HCT116 (cell line): Measurements from ENCODE around the gene ANKRD63. TPM values are rescaled to one million over a fixed set of nuclear protein-coding genes. Genes with fewer than 3 reads are reported as not detected.

ENCODE experiments used
- ATAC-seq: fragments of 200-7000 bp; cut with Tn5 transposase; 2 replicates; pipeline ENCODE4 v1.9.1; 2020; ENCODE audit warnings: mild to moderate bottlenecking, moderate library complexity
- BruUV-seq: library from RNA; stranded (reverse); fragments of 400-500 nt; replicated peaks from 2 replicates; lab custom pipeline; 2021; lab: Mats Ljungman, UMichigan
- CTCF ChIA-PET: fragments of 300-600 bp; sonication (Branson Sonifier 250); formaldehyde crosslinking; loops from one replicate; lab custom pipeline; 2021; ENCODE audit warnings: antibody characterized with exemption; lab: Charles Lee
- POLR2A ChIA-PET: fragments of 300-600, 350-600 bp; sonication (Branson Sonifier 250); formaldehyde crosslinking; loops from one replicate; lab custom pipeline; 2021; ENCODE audit warnings: antibody characterized with exemption; lab: Charles Lee
- RAD21 ChIA-PET, 2 experiments: fragments of 300-600 bp; sonication (Branson Sonifier 250); formaldehyde crosslinking; loops; one replicate each; lab custom pipeline; 2023; ENCODE audit warnings: low total read pairs in 2 of 2; ENCODE audit not compliant: uncharacterized antibody in 2 of 2, unreplicated experiment in 2 of 2, low non-redundant PET in 1 of 2; lab: Charles Lee
- DNase-seq: peaks from one replicate; pipeline ENCODE4 v3.0.0-alpha.2; 2010; ENCODE audit warnings: low read depth, low spot score
- H2AFZ ChIP-seq: fragments of 200-600 bp; shearing (Covaris generic), sonication (generic); 2 replicates; pipeline ENCODE4 v1.6.1; 2017; ENCODE audit warnings: low read depth, mixed run types, mixed read lengths, antibody characterized with exemption, low read length; ENCODE audit not compliant: poor library complexity, severe bottlenecking
- H3K27ac ChIP-seq: 2 replicates; pipeline ENCODE4 v1.5.1; 2012; ENCODE audit warnings: low read depth, low read length
- H3K27me3 ChIP-seq: fragments of 200-600 bp; sonication (generic); 2 replicates; pipeline ENCODE4 v1.6.1; 2016; ENCODE audit warnings: mixed run types, low read length, mixed read lengths; ENCODE audit not compliant: insufficient read depth
- H3K36me3 ChIP-seq, 2 experiments: fragments of 200-500 bp in 1 of 2; fragments of 200-600 bp in 1 of 2; sonication (Bioruptor generic) in 1 of 2; sonication (generic) in 1 of 2; 2 replicates each; pipeline versions ENCODE4 v1.5.1 to v1.6.1; 2014 to 2016; ENCODE audit warnings: low read length in 2 of 2, inconsistent platforms in 1 of 2, mixed read lengths in 1 of 2, mixed run types in 1 of 2; ENCODE audit not compliant: insufficient read depth in 2 of 2, control insufficient read depth in 1 of 2
- H3K4me1 ChIP-seq, 2 experiments: fragments of 200-600 bp in 1 of 2; sonication (generic) in 1 of 2; 2 replicates each; pipeline versions ENCODE4 v1.5.1 to v1.6.1; 2012 to 2017; ENCODE audit warnings: low read length in 2 of 2, inconsistent platforms in 1 of 2, mild to moderate bottlenecking in 1 of 2, mixed read lengths in 1 of 2, mixed run types in 1 of 2, moderate library complexity in 1 of 2; ENCODE audit not compliant: insufficient read depth in 2 of 2, control insufficient read depth in 1 of 2
- H3K4me2 ChIP-seq: fragments of 200-600 bp; sonication (generic); 2 replicates; pipeline ENCODE4 v1.6.1; 2017; ENCODE audit warnings: mixed run types, low read length, mixed read lengths
- H3K4me3 ChIP-seq, 2 experiments: fragments of 200-600 bp in 1 of 2; sonication (generic) in 1 of 2; replicated peaks in 1 of 2; 2 replicates each; pipeline ENCODE4 v1.5.1; 2011 to 2016; ENCODE audit warnings: low read length in 2 of 2, control low read depth in 1 of 2, low read depth in 1 of 2, mild to moderate bottlenecking in 1 of 2, mixed read lengths in 1 of 2, mixed run types in 1 of 2
- H3K79me2 ChIP-seq: fragments of 200-600 bp; sonication (generic); 2 replicates; pipeline ENCODE4 v1.6.1; 2017; ENCODE audit warnings: mild to moderate bottlenecking, mixed run types, low read length, moderate library complexity, mixed read lengths; ENCODE audit not compliant: insufficient read depth
- H3K9ac ChIP-seq: fragments of 200-600 bp; sonication (generic); 2 replicates; pipeline ENCODE4 v1.6.1; 2016; ENCODE audit warnings: low read length, mixed read lengths
- H3K9me2 ChIP-seq: fragments of 200-600 bp; sonication (generic), shearing (Covaris generic); 2 replicates; pipeline ENCODE4 v1.6.1; 2017; ENCODE audit warnings: mixed run types, mild to moderate bottlenecking, moderate library complexity; ENCODE audit not compliant: insufficient read depth
- H3K9me3 ChIP-seq, 2 experiments: fragments of 200-500 bp in 1 of 2; fragments of 200-600 bp in 1 of 2; sonication (Bioruptor generic) in 1 of 2; sonication (generic) in 1 of 2; 2 replicates each; pipeline ENCODE4 v1.6.1; 2014 to 2017; ENCODE audit warnings: low read length in 2 of 2, mixed read lengths in 2 of 2, inconsistent platforms in 1 of 2, low read depth in 1 of 2, mild to moderate bottlenecking in 1 of 2, mixed run types in 1 of 2, moderate library complexity in 1 of 2; ENCODE audit not compliant: control insufficient read depth in 1 of 2, insufficient read depth in 1 of 2
- H4K20me1 ChIP-seq: fragments of 200-600 bp; sonication (generic), shearing (Covaris generic); 2 replicates; pipeline ENCODE4 v1.6.1; 2017; ENCODE audit warnings: mixed run types, mild to moderate bottlenecking, moderate library complexity; ENCODE audit not compliant: insufficient read depth
- CBX3 ChIP-seq: IDR thresholded peaks from 2 replicates; pipeline ENCODE4 v1.6.1; 2012; ENCODE audit warnings: low read depth
- CEBPB ChIP-seq: IDR thresholded peaks from 2 replicates; pipeline ENCODE4 v1.6.1; 2012; ENCODE audit warnings: low read depth
- EGR1 ChIP-seq: IDR thresholded peaks from 2 replicates; pipeline ENCODE4 v1.6.1; 2012; ENCODE audit warnings: low read depth
- ELF1 ChIP-seq: IDR thresholded peaks from 2 replicates; pipeline ENCODE4 v1.6.1; 2012; ENCODE audit warnings: low read depth, borderline replicate concordance
- EZH2 ChIP-seq: fragments of 200-600 bp; sonication (generic); IDR thresholded peaks from 2 replicates; pipeline ENCODE4 v1.6.1; 2017; ENCODE audit warnings: antibody characterized with exemption, mixed run types
- EZH2phosphoT487 ChIP-seq: fragments of 200-600 bp; IDR thresholded peaks from 2 replicates; pipeline ENCODE4 v1.6.1; 2018; ENCODE audit warnings: antibody characterized with exemption, borderline replicate concordance
- FOSL1 ChIP-seq: IDR thresholded peaks from 2 replicates; pipeline ENCODE4 v1.6.1; 2012; ENCODE audit warnings: low read depth
- JUND ChIP-seq: IDR thresholded peaks from 2 replicates; pipeline ENCODE4 v1.6.1; 2012
- POLR2A ChIP-seq: IDR thresholded peaks from 2 replicates; pipeline ENCODE4 v1.7.0; 2011; ENCODE audit warnings: borderline replicate concordance; ENCODE audit not compliant: insufficient read depth, insufficient read length; ENCODE audit errors: extremely low read depth
- RAD21 ChIP-seq: IDR thresholded peaks from 2 replicates; pipeline ENCODE4 v1.6.1; 2012; ENCODE audit warnings: low read depth, mild to moderate bottlenecking
- SIN3A ChIP-seq: IDR thresholded peaks from 2 replicates; pipeline ENCODE4 v1.6.1; 2012; ENCODE audit warnings: low read depth
- SP1 ChIP-seq: IDR thresholded peaks from 2 replicates; pipeline ENCODE4 v1.6.1; 2012; ENCODE audit warnings: low read depth
- SRF ChIP-seq: IDR thresholded peaks from 2 replicates; pipeline ENCODE4 v1.6.1; 2012; ENCODE audit warnings: low read depth
- TCF7L2 ChIP-seq: IDR thresholded peaks from 2 replicates; pipeline ENCODE4 v1.7.0; 2011; ENCODE audit warnings: borderline replicate concordance, inconsistent platforms; ENCODE audit not compliant: insufficient read depth, insufficient read length; ENCODE audit errors: extremely low read depth
- YY1 ChIP-seq: IDR thresholded peaks from 2 replicates; pipeline ENCODE4 v1.6.1; 2011; ENCODE audit warnings: low read length, low read depth, moderate library complexity, mild to moderate bottlenecking; ENCODE audit not compliant: insufficient replicate concordance; ENCODE audit errors: extremely low read depth
- ZFX ChIP-seq: fragments of 450-650 bp; IDR thresholded peaks from 2 replicates; pipeline ENCODE4 v1.6.1; 2017
- ZNF274 ChIP-seq: fragments of 200-500 bp; sonication (Bioruptor generic); IDR thresholded peaks from 2 replicates; pipeline ENCODE4 v1.6.1; 2014; ENCODE audit warnings: mild to moderate bottlenecking, low read depth, low read length, inconsistent platforms
- intact Hi-C: fragments of 100-400 bp; cut with micrococcal nuclease; formaldehyde crosslinking; loops from 2 replicates; pipeline ENCODE4 v1.10.0; 2022
- total RNA-seq: library from RNA; stranded (reverse); gene quantifications from one replicate; pipeline ENCODE4 v1.2.1, GENCODE V29; 2021; ENCODE audit not compliant: unreplicated experiment
- TF ChIP-seq, protein P1 (sequence below): IDR thresholded peaks from 2 replicates; pipeline ENCODE4 v1.6.1; 2012
- TF ChIP-seq, protein P2 (sequence below): IDR thresholded peaks from 2 replicates; pipeline ENCODE4 v1.6.1; 2012
- TF ChIP-seq, protein P3 (sequence below): IDR thresholded peaks from 2 replicates; pipeline ENCODE4 v1.6.1; 2012; ENCODE audit warnings: low read depth

Gene ANKRD63
- total RNA-seq, 1 experiment from 2014 or later: 0.89 TPM

- TF ChIP-seq YY1 (no peak), ELF1 (no peak), ZFX (no peak), EZH2 (no peak), CBX3 (no peak), RAD21 (no peak), EZH2phosphoT487 (no peak), FOSL1 (no peak), TCF7L2 (no peak), POLR2A (no peak), SP1 (no peak), CEBPB (no peak)
- TF ChIP-seq, protein P1, sequence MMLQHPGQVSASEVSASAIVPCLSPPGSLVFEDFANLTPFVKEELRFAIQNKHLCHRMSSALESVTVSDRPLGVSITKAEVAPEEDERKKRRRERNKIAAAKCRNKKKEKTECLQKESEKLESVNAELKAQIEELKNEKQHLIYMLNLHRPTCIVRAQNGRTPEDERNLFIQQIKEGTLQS: no peak
Observed at GRCh38 chr15:40301467-40302179, 18.8 kb upstream of the ANKRD63 start (continued).

DNA sequence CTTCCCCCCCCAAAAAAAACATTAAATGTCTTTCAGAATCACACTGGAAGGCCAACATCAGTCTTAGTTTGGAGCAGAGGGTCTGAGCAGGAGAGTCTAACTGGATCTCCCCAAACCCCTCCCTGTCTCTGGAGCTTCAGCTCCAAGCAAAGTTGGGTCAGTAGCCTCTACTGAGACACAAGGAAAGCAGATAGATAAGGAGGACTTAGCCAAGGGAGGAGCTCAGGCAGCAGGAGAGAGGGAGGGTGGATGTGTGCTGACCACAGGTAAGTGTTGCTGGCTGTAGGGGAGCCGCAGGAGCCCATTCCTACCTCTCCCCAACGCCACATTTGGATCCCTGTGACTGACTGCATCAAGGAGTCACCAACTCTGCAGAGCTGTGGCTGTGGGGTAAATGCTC lies 17.9 kb upstream of the ANKRD63 start:
- no peak for ATAC-seq
- no peaks in the 10 kb centered on the region for H3K9me2 ChIP-seq
- H3K9me3 ChIP-seq: no peaks in the 10 kb centered on the region
- peaks cover 4 to 5% of the 10 kb centered on the region in 2 experiments; a peak in 2 of 4 replicates for H3K4me1 ChIP-seq
- POLR2A ChIA-PET: no interaction called here
- RAD21 ChIA-PET: no interaction called here
- H3K4me2 ChIP-seq: no peak overlapping the region
- no peak overlapping the region for H3K9ac ChIP-seq
- CTCF ChIA-PET: interaction anchor here (1.3 to 1.5 kb wide), 2 partner anchors 12 to 26 kb away, joined by 3 to 6 read pairs; no protein-coding TSS in a partner anchor
- no TSS peak for BruUV-seq
- H3K27ac ChIP-seq: no peak overlapping the region
- no peak for DNase-seq
- H4K20me1 ChIP-seq: no peaks in the 10 kb centered on the region
- no peaks in the 10 kb centered on the region for H3K79me2 ChIP-seq
- intact Hi-C loops: no loop called here
- H3K36me3 ChIP-seq: no peaks in the 10 kb centered on the region
- no peak overlapping the region for H3K4me3 ChIP-seq
- H3K27me3 ChIP-seq: no peaks in the 10 kb centered on the region
- H2AFZ ChIP-seq: no peak overlapping the region
- TF ChIP-seq EZH2: no peak
- TF ChIP-seq ZFX: no peak
- no peak for TF ChIP-seq SP1
- TF ChIP-seq RAD21: no peak
- no peak for TF ChIP-seq SIN3A
- no peak for TF ChIP-seq SRF
- TF ChIP-seq CBX3: no peak
- no peak for TF ChIP-seq CEBPB
- TF ChIP-seq, protein P2, sequence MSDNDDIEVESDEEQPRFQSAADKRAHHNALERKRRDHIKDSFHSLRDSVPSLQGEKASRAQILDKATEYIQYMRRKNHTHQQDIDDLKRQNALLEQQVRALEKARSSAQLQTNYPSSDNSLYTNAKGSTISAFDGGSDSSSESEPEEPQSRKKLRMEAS: no peak
- TF ChIP-seq ZNF274: no peak
- TF ChIP-seq EGR1: no peak
- no peak for TF ChIP-seq TCF7L2
- TF ChIP-seq, protein P3, sequence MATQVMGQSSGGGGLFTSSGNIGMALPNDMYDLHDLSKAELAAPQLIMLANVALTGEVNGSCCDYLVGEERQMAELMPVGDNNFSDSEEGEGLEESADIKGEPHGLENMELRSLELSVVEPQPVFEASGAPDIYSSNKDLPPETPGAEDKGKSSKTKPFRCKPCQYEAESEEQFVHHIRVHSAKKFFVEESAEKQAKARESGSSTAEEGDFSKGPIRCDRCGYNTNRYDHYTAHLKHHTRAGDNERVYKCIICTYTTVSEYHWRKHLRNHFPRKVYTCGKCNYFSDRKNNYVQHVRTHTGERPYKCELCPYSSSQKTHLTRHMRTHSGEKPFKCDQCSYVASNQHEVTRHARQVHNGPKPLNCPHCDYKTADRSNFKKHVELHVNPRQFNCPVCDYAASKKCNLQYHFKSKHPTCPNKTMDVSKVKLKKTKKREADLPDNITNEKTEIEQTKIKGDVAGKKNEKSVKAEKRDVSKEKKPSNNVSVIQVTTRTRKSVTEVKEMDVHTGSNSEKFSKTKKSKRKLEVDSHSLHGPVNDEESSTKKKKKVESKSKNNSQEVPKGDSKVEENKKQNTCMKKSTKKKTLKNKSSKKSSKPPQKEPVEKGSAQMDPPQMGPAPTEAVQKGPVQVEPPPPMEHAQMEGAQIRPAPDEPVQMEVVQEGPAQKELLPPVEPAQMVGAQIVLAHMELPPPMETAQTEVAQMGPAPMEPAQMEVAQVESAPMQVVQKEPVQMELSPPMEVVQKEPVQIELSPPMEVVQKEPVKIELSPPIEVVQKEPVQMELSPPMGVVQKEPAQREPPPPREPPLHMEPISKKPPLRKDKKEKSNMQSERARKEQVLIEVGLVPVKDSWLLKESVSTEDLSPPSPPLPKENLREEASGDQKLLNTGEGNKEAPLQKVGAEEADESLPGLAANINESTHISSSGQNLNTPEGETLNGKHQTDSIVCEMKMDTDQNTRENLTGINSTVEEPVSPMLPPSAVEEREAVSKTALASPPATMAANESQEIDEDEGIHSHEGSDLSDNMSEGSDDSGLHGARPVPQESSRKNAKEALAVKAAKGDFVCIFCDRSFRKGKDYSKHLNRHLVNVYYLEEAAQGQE: no peak
- TF ChIP-seq POLR2A: no peak
- TF ChIP-seq JUND: no peak
